AG10803 (cell line): Measurements from ENCODE around the gene SLC40A1.

Source experiments
- DNase-seq: peaks from one replicate; pipeline ENCODE4 v3.0.0; 2010; ENCODE audit warnings: low read depth
- H3K4me3 ChIP-seq: 2 replicates; pipeline ENCODE4 v1.5.1; 2011; ENCODE audit warnings: mild to moderate bottlenecking, low read length, control low read depth
- CTCF ChIP-seq: conservative IDR thresholded peaks from 2 replicates; pipeline ENCODE4 v1.5.1; 2011; ENCODE audit warnings: mild to moderate bottlenecking, low read length, control low read depth, inconsistent platforms

SLC40A1 gene

GRCh38 chr2:189595417-189595816 lies 14.8 kb upstream of the SLC40A1 start:
- TF ChIP-seq CTCF: no peak
- DNase-seq: no peak
- H3K4me3 ChIP-seq: no peak overlapping the region

- no peak for DNase-seq
- H3K4me3 ChIP-seq: no peak overlapping the region
- TF ChIP-seq CTCF: no peak
Measured at GRCh38 chr2:189594305-189594704, 13.7 kb upstream of the SLC40A1 start.

GRCh38 chr2:189593115-189593514 lies 12.5 kb upstream of the SLC40A1 start:
- DNase-seq: no peak
- TF ChIP-seq CTCF: no peak
- no peak overlapping the region for H3K4me3 ChIP-seq

- no peak for DNase-seq
- TF ChIP-seq CTCF: no peak
- H3K4me3 ChIP-seq: no peak overlapping the region
Measured at GRCh38 chr2:189592353-189592984, 11.9 kb upstream of the SLC40A1 start.

GRCh38 chr2:189587780-189588179 lies 7.2 kb upstream of the SLC40A1 start:
- no peak for TF ChIP-seq CTCF

GRCh38 chr2:189585226-189585756 lies 4.7 kb upstream of the SLC40A1 start:
- no peak for DNase-seq
- TF ChIP-seq CTCF: no peak
- H3K4me3 ChIP-seq: no peak overlapping the region

More at GRCh38 chr2:189587780-189588179, 7.2 kb upstream of the SLC40A1 start:
- no peak overlapping the region for H3K4me3 ChIP-seq
- no peak for DNase-seq

GRCh38 chr2:189584686-189585085 lies 4.1 kb upstream of the SLC40A1 start:
- no peak for DNase-seq
- TF ChIP-seq CTCF: no peak
- no peak overlapping the region for H3K4me3 ChIP-seq
